ENCODE measurements around the gene PAK1. TPM values are rescaled to one million over a fixed set of nuclear protein-coding genes. Genes with fewer than 3 reads are reported as not detected.

The PAK1 gene
- total RNA-seq, 1 experiment from 2014 or later: 26.1 TPM

GRCh38 chr11:77278595-77279506 is 195.0 kb downstream of the PAK1 start:
- peak; percentile 98 for ATAC-seq
- ChIA-PET POLR2A (ENCODE audit: unreplicated experiment) (no interaction called here), CTCF (interaction anchor here (0.5 kb wide), 1 partner anchor 269 kb away, joined by 3 read pairs; no protein-coding TSS in a partner anchor)
- Histone ChIP-seq H3K79me2 (ENCODE audit: low read length) (no peaks in the 10 kb centered on the region), H4K20me1 (ENCODE audit: low read length) (no peaks in the 10 kb centered on the region), H3K4me3 (ENCODE audit: low read length) (no peak overlapping the region), H3K4me2 (ENCODE audit: low read length) (peak overlapping the region; percentile 47), H3K9me3 (ENCODE audit: low read length) (no peaks in the 10 kb centered on the region), H3K27ac (ENCODE audit: low read length) (peak overlapping the region; percentile 5; the same call in 1 of the 2 replicates), H3K9ac (ENCODE audit: low read length) (no peak overlapping the region), H3K36me3 (ENCODE audit: low read depth, low read length) (no peaks in the 10 kb centered on the region), H3K27me3 (ENCODE audit: low read length) (no peaks in the 10 kb centered on the region), H3F3A (ENCODE audit: low read length, unreplicated experiment) (no peaks in the 10 kb centered on the region), H2AFZ (ENCODE audit: low read length) (no peak overlapping the region), H3K4me1 (ENCODE audit: insufficient read depth, low read length) (peaks cover 12% of the 10 kb centered on the region), H3K9me2 (replicated peaks; ENCODE audit: low read length) (no peaks in the 10 kb centered on the region)
- peak; percentile 80 for DNase-seq
- TF ChIP-seq EZH2phosphoT487 (IDR thresholded peaks at IDR 0.05; ENCODE audit: borderline replicate concordance, low read length) (no peak), EZH2 (IDR thresholded peaks at IDR 0.05; ENCODE audit: low read length, unreplicated experiment) (no peak), CTCF (conservative IDR thresholded peaks at IDR 0.05; ENCODE audit: low read depth, low read length) (no peak)
- intact Hi-C loops (cut with micrococcal nuclease): no loop called here
- BruUV-seq (replicated peaks): no TSS peak

- H3K9ac ChIP-seq (ENCODE audit: low read length): no peak overlapping the region
- H3K9me2 ChIP-seq (replicated peaks; ENCODE audit: low read length): no peaks in the 10 kb centered on the region
- intact Hi-C loops (cut with micrococcal nuclease): no loop called here
- CTCF ChIA-PET: no interaction called here
- ATAC-seq (no peak), DNase-seq (no peak)
- no peaks in the 10 kb centered on the region for H4K20me1 ChIP-seq (ENCODE audit: low read length)
- H3K4me1 ChIP-seq (ENCODE audit: insufficient read depth, low read length): peaks cover 12% of the 10 kb centered on the region
- no peak overlapping the region for H3K27ac ChIP-seq (ENCODE audit: low read length)
- no TSS peak for BruUV-seq (replicated peaks)
- H3K9me3 ChIP-seq (ENCODE audit: low read length): no peaks in the 10 kb centered on the region
- POLR2A ChIA-PET (ENCODE audit: unreplicated experiment): interaction anchor here (0.6 kb wide), 1 partner anchor 170 kb away, joined by 13 read pairs; no protein-coding TSS in a partner anchor
- H3K27me3 ChIP-seq (ENCODE audit: low read length): no peaks in the 10 kb centered on the region
- TF ChIP-seq EZH2phosphoT487 (IDR thresholded peaks at IDR 0.05; ENCODE audit: borderline replicate concordance, low read length) (no peak), CTCF (conservative IDR thresholded peaks at IDR 0.05; ENCODE audit: low read depth, low read length) (no peak), EZH2 (IDR thresholded peaks at IDR 0.05; ENCODE audit: low read length, unreplicated experiment) (no peak)
- H3K79me2 ChIP-seq (ENCODE audit: low read length): no peaks in the 10 kb centered on the region
- no peak overlapping the region for H3K4me2 ChIP-seq (ENCODE audit: low read length)
- H2AFZ ChIP-seq (ENCODE audit: low read length): no peak overlapping the region
- H3K36me3 ChIP-seq (ENCODE audit: low read depth, low read length): no peaks in the 10 kb centered on the region
- H3F3A ChIP-seq (ENCODE audit: low read length, unreplicated experiment): no peaks in the 10 kb centered on the region
- no peak overlapping the region for H3K4me3 ChIP-seq (ENCODE audit: low read length)
Measured at GRCh38 chr11:77276271-77276670, 197.6 kb downstream of the PAK1 start.

Other genes with a start within 250 kb of the PAK1 start
- not detected in 2 replicates for gene GDPD4, start 172.4 kb downstream of the PAK1 start, total RNA-seq (2014; rRNA removed)
- 2.2 and 3.1 TPM in 2 replicates for gene AQP11, start 115.9 kb upstream of the PAK1 start, total RNA-seq (2014; rRNA removed)
- gene CLNS1A, start 163.7 kb upstream of the PAK1 start, total RNA-seq (2014; rRNA removed): 302 and 361 TPM in 2 replicates